A549 treated with DMSO at 1 μM for 4 hours (cell line): ENCODE results near the gene RNPEPL1. TPM values are rescaled to one million over a fixed set of nuclear protein-coding genes. Genes with fewer than 3 reads are reported as not detected.

Experiments used
- total RNA-seq: library from RNA; stranded (reverse); fragments of 200-300 nt; extraction: Qiagen RNA extraction; gene quantifications from 5 replicates; pipeline ENCODE4 v1.2.3, GENCODE V29; 2022; ENCODE audit warnings: low read depth

Gene RNPEPL1
- 49.6 to 66.3 TPM (median 64.6 TPM) in 5 replicates for total RNA-seq

GRCh38 chr2:240567872-240568677 is at the start of gene RNPEPL1:
RNPEPL1 (plus strand) TSS chr2:240568484; CDS start chr2:240568587, 103 bp downstream.

GRCh38 chr2:240557808-240558207 is 10.5 kb upstream of the RNPEPL1 start, which contains the start of gene ANKMY1:
ANKMY1 (minus strand) TSS chr2:240557988; CDS start chr2:240557335, 653 bp downstream.

GRCh38 chr2:240560084-240560479 is 8.2 kb upstream of the RNPEPL1 start, which contains the start of gene DUSP28:
DUSP28 (plus strand) TSS chr2:240560357; CDS start chr2:240560685, 328 bp downstream.

GRCh38 chr2:240586198-240586918 is 18.1 kb downstream of the RNPEPL1 start, which contains the start of gene CAPN10:
CAPN10 (plus strand) TSS chr2:240586734; CDS start chr2:240586912, 178 bp downstream.

GRCh38 chr2:240624950-240625621 is 56.8 kb downstream of the RNPEPL1 start, which contains the start of gene GPR35:
GPR35 (plus strand) TSS chr2:240625480; CDS start chr2:240629953, 4,473 bp downstream.

Other genes with a start within 250 kb of the RNPEPL1 start
- gene GPC1, start 132.8 kb upstream of the RNPEPL1 start, total RNA-seq: 175 to 222 TPM (median 194 TPM) in 5 replicates
- gene ANKMY1, start 10.5 kb upstream of the RNPEPL1 start, total RNA-seq: 9.1 to 14.1 TPM (median 12.4 TPM) in 5 replicates
- gene DUSP28, start 8.1 kb upstream of the RNPEPL1 start, total RNA-seq: 3.7 to 9.4 TPM (median 7.3 TPM) in 5 replicates
- gene CAPN10, start 18.2 kb downstream of the RNPEPL1 start, total RNA-seq: 13.3 to 24.8 TPM (median 22.3 TPM) in 5 replicates
- 0.58 to 1.2 TPM (median 0.75 TPM) in 5 replicates for gene GPR35, start 57.0 kb downstream of the RNPEPL1 start, total RNA-seq
- not detected in 5 replicates for gene AQP12B, start 114.4 kb downstream of the RNPEPL1 start, total RNA-seq
- not detected in 5 replicates for gene AQP12A, start 123.4 kb downstream of the RNPEPL1 start, total RNA-seq